GM19463 (cell line): ENCODE results near the gene MLX.
"Not testable (repeated sequence)": the region's sequence is repeated elsewhere in the genome, so short reads cannot be mapped to it uniquely, and the experiment has no call there.

Source experiments
- ATAC-seq: cut with Tn5 transposase; IDR thresholded peaks from one replicate; pipeline ENCODE4 v1.9.1; 2021; ENCODE audit warnings: mild to moderate bottlenecking, moderate library complexity; ENCODE audit not compliant: unreplicated experiment

MLX gene

DNA sequence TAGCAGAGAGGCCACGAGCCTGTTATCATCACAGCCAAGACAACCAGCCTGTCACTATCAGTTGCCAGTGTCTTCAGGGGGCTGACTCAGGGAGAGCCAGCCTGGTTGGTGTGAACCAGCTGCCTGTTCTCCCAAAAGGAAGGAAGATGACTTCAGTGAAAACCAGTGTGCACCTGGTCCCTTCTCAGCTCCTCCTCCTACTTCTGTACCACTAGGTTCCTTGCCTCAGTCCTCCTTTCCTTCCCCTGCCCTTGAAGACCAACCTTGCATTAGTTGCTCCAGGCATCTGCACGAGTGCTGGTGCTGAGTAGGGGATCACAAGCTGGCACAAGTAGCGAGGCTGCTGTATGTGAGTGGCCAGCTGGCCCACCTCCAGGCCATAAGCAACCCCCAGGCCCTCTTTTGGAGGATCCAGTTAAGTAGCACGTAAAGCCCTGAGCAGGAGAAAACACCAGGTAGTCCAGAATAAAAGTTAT, 51.1 kb downstream of the MLX start:
- peak; percentile 29 for ATAC-seq

GRCh38 chr17:42618442-42619150, 51.7 kb downstream of the MLX start:
- peak; percentile 79 for ATAC-seq

DNA sequence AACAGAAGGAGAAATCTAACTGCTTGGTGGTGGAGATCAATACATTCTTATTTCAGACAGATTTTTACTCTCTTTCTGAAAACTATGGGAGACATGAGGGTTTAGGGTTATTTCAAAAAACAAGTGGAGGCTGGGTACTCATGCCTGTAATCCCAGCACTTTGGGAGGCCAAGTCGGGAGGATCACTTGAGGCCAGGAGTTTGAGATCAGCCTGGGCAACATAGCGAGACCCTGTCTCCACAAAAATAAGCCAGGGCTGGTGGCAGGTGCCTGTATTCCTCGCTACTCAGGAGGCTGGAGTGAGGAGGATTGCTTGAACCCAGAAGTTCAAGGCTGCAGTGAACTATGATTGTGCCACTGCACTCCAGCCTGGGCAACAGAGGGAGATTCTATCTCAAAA, 55.1 kb downstream of the MLX start:
- not testable (repeated sequence) for ATAC-seq
